Breast epithelium (tissue), 4 donors: ENCODE data around the gene PCGF5. TPM values are rescaled to one million over a fixed set of nuclear protein-coding genes. Genes with fewer than 3 reads are reported as not detected.

Source experiments
- DNase-seq, 2 donors: peaks; one replicate each; pipeline ENCODE4 v3.0.0-alpha.2; 2019; ENCODE audit warnings: low spot score in 2 of 2
- H3K27ac ChIP-seq, 2 donors: fragments of 200-600 bp; sonication (generic) in 1 of 2; one replicate each; pipeline ENCODE4 v1.5.1; 2016 to 2019; ENCODE audit warnings: mild to moderate bottlenecking in 1 of 2
- H3K27me3 ChIP-seq, 2 donors: fragments of 200-600 bp; sonication (generic) in 1 of 2; one replicate each; pipeline versions ENCODE4 v1.5.1 to v1.6.0; 2017 to 2019; ENCODE audit warnings: control low read depth in 1 of 2, mild to moderate bottlenecking in 1 of 2
- H3K36me3 ChIP-seq: fragments of 200-600 bp; one replicate; pipeline ENCODE4 v1.5.1; 2019
- H3K4me1 ChIP-seq, 2 donors: fragments of 200-600 bp; sonication (generic); one replicate each; pipeline ENCODE4 v1.5.1; 2016 to 2019; ENCODE audit warnings: control low read depth in 1 of 2
- H3K4me3 ChIP-seq, 3 donors: fragments of 200-600 bp; sonication (generic); 1 replicate in 2 of 3; 2 replicates in 1 of 3; pipeline ENCODE4 v1.5.1; 2016 to 2019; ENCODE audit warnings: mild to moderate bottlenecking in 3 of 3, moderate library complexity in 2 of 3
- H3K9me3 ChIP-seq, 2 donors: fragments of 200-600 bp; sonication (generic) in 1 of 2; one replicate each; pipeline ENCODE4 v1.5.1; 2016 to 2019; ENCODE audit warnings: control low read depth in 1 of 2
- POLR2A ChIP-seq: fragments of 450-650 bp; IDR thresholded peaks from one replicate; pipeline ENCODE4 v1.6.1; 2016; ENCODE audit warnings: antibody characterized with exemption, mild to moderate bottlenecking, moderate library complexity
- POLR2AphosphoS5 ChIP-seq, 3 donors: sonication (generic); formaldehyde crosslinking; IDR thresholded peaks; one replicate each; pipeline ENCODE4 v1.6.1; 2017; ENCODE audit warnings: antibody characterized with exemption in 3 of 3
- intact Hi-C: fragments of 100-400 bp; cut with DNase I; formaldehyde crosslinking; loops from one replicate; pipeline ENCODE4 v1.15.1; 2023; ENCODE audit warnings: low total_unique reads
- total RNA-seq, 3 donors: library from RNA; depleted of rRNA; stranded (reverse); fragments of >200 nt; gene quantifications; one replicate each; pipeline ENCODE4 v1.1.0, GENCODE V29; 2016
- TF ChIP-seq, protein P1 (sequence below), 3 donors: fragments of 450-650 bp; IDR thresholded peaks; one replicate each; pipeline ENCODE4 v1.5.1; 2016 to 2017; ENCODE audit warnings: antibody characterized with exemption in 3 of 3, mild to moderate bottlenecking in 3 of 3, moderate library complexity in 3 of 3

The PCGF5 gene
- total RNA-seq, 3 donors from 2014 or later, result 36.5 to 66.9 (median 39.3) TPM

DNA sequence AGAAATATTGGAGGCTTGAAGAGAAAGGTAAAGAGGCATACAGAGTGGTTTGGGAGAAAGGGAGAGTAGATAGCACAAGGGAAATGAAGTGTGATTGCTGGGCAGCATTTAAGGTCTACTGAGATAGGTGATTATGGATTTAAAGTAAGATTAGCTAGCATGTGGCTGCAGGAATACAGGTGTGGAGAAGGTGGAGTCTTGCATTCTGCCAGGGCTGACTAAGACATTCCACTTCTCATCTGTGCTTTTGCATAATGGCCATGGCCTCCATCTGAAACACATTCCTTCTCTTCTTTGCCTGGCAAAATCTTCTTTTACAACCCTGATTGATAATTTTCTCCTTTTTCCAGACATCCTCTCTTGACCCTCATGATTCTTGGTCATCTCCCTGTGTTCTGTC, 31.6 kb upstream of the PCGF5 start:
- no peaks in the 10 kb centered on the region for H3K9me3 ChIP-seq
- TF ChIP-seq, protein P1, sequence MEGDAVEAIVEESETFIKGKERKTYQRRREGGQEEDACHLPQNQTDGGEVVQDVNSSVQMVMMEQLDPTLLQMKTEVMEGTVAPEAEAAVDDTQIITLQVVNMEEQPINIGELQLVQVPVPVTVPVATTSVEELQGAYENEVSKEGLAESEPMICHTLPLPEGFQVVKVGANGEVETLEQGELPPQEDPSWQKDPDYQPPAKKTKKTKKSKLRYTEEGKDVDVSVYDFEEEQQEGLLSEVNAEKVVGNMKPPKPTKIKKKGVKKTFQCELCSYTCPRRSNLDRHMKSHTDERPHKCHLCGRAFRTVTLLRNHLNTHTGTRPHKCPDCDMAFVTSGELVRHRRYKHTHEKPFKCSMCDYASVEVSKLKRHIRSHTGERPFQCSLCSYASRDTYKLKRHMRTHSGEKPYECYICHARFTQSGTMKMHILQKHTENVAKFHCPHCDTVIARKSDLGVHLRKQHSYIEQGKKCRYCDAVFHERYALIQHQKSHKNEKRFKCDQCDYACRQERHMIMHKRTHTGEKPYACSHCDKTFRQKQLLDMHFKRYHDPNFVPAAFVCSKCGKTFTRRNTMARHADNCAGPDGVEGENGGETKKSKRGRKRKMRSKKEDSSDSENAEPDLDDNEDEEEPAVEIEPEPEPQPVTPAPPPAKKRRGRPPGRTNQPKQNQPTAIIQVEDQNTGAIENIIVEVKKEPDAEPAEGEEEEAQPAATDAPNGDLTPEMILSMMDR (IDR thresholded peaks at IDR 0.05), result no peak
- TF ChIP-seq POLR2A (no peak), POLR2AphosphoS5 (IDR thresholded peaks at IDR 0.05) (no peak)
- H3K27ac ChIP-seq, result no peak overlapping the region
- no peaks in the 10 kb centered on the region for H3K27me3 ChIP-seq
- no peak overlapping the region for H3K4me3 ChIP-seq
- no peaks in the 10 kb centered on the region for H3K4me1 ChIP-seq
- intact Hi-C loops, result no loop called here
- no peak for DNase-seq
- no peaks in the 10 kb centered on the region for H3K36me3 ChIP-seq

DNA sequence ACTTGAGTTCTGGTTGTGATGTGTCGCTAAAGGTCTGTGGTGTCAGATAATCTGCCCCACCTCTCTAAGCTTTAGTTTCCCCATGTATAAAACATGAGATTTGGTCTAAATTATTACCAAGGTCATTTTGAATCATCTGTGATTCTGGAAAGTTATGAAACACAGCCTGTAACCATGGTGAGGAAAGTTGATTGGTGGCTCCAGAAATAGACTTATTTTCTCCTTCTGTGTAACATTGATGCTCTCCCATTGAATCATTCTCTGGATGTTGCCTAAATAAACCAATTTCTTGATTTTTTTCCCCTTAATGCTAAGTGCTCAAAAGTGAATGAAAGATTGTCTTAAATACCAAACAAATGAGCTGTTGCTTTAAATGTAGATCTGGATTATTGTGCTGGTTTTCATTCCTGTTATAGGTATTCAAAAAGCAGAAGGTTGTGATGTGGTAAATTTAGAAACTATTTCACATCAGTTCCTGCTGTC, 30.0 kb upstream of the PCGF5 start:
- Histone ChIP-seq H3K4me1 (no peaks in the 10 kb centered on the region), H3K36me3 (no peaks in the 10 kb centered on the region), H3K27me3 (no peaks in the 10 kb centered on the region), H3K9me3 (no peaks in the 10 kb centered on the region), H3K27ac (no peak overlapping the region), H3K4me3 (no peak overlapping the region)
- TF ChIP-seq POLR2AphosphoS5 (IDR thresholded peaks at IDR 0.05) (no peak), POLR2A (no peak)
- TF ChIP-seq, protein P1 (IDR thresholded peaks at IDR 0.05), result no peak
- no peak for DNase-seq
- intact Hi-C loops, result no loop called here

DNA sequence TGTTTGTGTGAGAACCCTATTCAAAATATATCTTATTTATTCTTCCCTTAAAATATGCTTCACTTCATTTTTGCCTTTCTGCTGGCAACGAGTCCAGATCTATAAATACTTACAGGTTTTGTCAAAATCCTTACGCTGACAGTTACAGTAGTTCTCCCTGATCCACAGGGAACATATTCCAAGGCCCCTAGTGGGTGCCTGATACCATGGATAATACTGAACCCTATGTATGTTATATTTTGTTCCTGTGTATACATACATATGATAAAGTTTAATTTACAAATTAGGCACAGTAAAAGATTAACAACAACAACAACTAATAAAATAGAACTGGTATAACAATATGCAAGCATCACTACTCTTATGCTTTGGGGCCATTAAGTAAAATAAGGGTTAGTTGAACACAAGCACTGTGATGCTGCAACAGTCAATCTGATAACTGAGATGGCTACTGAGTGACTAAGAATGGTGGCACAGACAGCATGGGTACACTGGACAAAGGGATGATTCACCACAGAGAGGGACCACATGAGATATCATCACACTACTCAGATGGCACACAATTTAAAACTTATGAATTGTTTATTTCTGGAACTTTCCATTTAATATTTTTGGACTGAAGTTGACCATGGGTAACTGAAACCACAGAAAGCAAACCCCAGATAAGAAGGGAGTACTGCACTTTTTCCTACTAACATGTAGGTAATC, 29.4 kb upstream of the PCGF5 start:
- Histone ChIP-seq H3K27ac (no peak overlapping the region), H3K36me3 (no peaks in the 10 kb centered on the region), H3K4me1 (no peaks in the 10 kb centered on the region), H3K4me3 (no peak overlapping the region), H3K9me3 (no peaks in the 10 kb centered on the region), H3K27me3 (no peaks in the 10 kb centered on the region)
- DNase-seq, result no peak
- intact Hi-C loops, result no loop called here
- TF ChIP-seq POLR2A (no peak), POLR2AphosphoS5 (IDR thresholded peaks at IDR 0.05) (no peak)
- TF ChIP-seq, protein P1 (IDR thresholded peaks at IDR 0.05), result no peak

DNA sequence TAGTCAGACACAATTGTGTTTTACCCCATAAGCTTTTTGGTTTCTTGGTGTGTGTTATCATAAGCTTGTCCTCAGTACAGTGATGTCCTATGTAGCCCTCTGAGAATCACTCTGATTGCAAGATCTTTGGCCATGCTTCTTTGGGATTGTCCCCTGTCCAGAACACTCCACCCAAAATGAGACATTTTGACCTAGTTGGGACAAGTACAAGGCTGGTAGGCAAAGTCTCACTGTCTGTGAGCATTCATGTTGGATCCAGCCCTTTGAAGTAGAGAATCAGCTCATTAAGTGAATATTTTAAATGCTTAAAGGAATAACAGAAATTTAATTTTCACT, 28.9 kb upstream of the PCGF5 start:
- Histone ChIP-seq H3K9me3 (no peaks in the 10 kb centered on the region), H3K4me1 (no peaks in the 10 kb centered on the region), H3K27ac (no peak overlapping the region), H3K4me3 (no peak overlapping the region), H3K27me3 (no peaks in the 10 kb centered on the region), H3K36me3 (no peaks in the 10 kb centered on the region)
- intact Hi-C loops, result no loop called here
- no peak for DNase-seq
- TF ChIP-seq, protein P1 (IDR thresholded peaks at IDR 0.05), result no peak
- no peak for TF ChIP-seq POLR2A
- TF ChIP-seq POLR2AphosphoS5 (IDR thresholded peaks at IDR 0.05), result no peak

DNA sequence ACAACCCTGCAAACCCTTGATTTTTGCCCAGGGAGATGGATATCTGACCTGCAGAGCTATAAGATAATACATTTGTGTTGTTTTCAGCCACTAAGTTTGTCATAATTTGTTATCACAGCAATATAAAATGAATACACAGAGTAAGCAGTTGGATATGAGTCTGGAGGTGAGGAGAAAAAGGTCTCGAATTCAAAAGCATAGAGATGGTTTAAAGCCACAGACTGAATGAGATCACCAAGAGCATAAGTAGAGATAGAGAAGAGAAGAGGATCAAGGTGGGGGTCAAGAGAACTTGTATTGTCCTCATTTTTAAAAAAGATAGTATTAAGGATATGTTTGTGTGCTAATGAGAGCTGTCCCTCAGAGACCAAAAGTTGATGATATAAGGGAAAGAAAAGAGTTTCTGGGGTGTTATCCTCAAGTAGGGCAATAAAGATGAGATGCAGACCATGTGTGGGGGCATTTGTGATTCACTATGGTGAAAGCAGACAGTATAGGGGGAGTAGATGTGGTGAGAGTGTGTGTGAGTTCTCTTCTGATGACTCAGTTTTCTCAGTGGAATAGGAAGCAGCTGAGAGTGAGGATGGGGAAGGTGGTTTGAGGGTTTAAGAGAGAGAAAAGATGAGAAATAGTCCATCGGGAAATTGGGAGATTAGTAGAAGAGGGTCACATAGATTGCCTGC, 25.8 kb upstream of the PCGF5 start:
- Histone ChIP-seq H3K9me3 (no peaks in the 10 kb centered on the region), H3K27ac (no peak overlapping the region), H3K27me3 (no peaks in the 10 kb centered on the region), H3K36me3 (no peaks in the 10 kb centered on the region), H3K4me3 (no peak overlapping the region), H3K4me1 (no peaks in the 10 kb centered on the region)
- TF ChIP-seq POLR2A (no peak), POLR2AphosphoS5 (IDR thresholded peaks at IDR 0.05) (no peak)
- TF ChIP-seq, protein P1 (IDR thresholded peaks at IDR 0.05), result no peak
- intact Hi-C loops, result no loop called here
- no peak for DNase-seq
